HepG2 (cell line): Measurements from ENCODE around the gene SMIM36. TPM values are rescaled to one million over a fixed set of nuclear protein-coding genes. Genes with fewer than 3 reads are reported as not detected.

Source experiments
- ETV6 ChIP-seq: sonication (generic); formaldehyde crosslinking; conservative IDR thresholded peaks from 2 replicates; pipeline ENCODE4 v1.4.0; 2020; ENCODE audit warnings: missing genetic modification reagents
- IKZF4 ChIP-seq: sonication (generic); formaldehyde crosslinking; IDR thresholded peaks from 2 replicates; pipeline ENCODE4 v1.5.1; 2020; ENCODE audit warnings: borderline replicate concordance, mild to moderate bottlenecking, low read depth, missing genetic modification reagents; ENCODE audit errors: not compliant biosample characterization
- KAT8 ChIP-seq: IDR thresholded peaks from 2 replicates; pipeline ENCODE4 v1.6.1; 2016; ENCODE audit warnings: missing genetic modification reagents, missing compliant biosample characterization
- MIER3 ChIP-seq: IDR thresholded peaks from 2 replicates; pipeline ENCODE4 v1.6.1; 2016; ENCODE audit warnings: missing compliant biosample characterization, borderline replicate concordance
- ZNF24 ChIP-seq: fragments of 450-650 bp; IDR thresholded peaks from 2 replicates; pipeline ENCODE4 v1.6.1; 2017; ENCODE audit warnings: antibody characterized with exemption, mild to moderate bottlenecking
- ZNF446 ChIP-seq: sonication (generic); formaldehyde crosslinking; IDR thresholded peaks from 2 replicates; pipeline ENCODE4 v1.5.0; 2020; ENCODE audit warnings: mild to moderate bottlenecking, missing genetic modification reagents
- polyA plus RNA-seq, 8 experiments: library from polyadenylated mRNA; depleted of rRNA in 3 of 8; stranded (reverse) in 7 of 8; unstranded in 1 of 8; fragments of >200 nt; fragmentation: Illumina TruSeq in 4 of 8; extraction: Trizol in 4 of 8; gene quantifications; 2 replicates each; pipeline versions ENCODE4 v1.2.1 to v1.2.3, GENCODE V29; 2011 to 2016; ENCODE audit warnings: low read depth in 4 of 8, missing spikeins in 1 of 8, mixed read lengths in 1 of 8; ENCODE audit not compliant: insufficient read depth in 1 of 8
- total RNA-seq, 5 experiments: library from RNA; depleted of rRNA; stranded (reverse); fragments of >200 nt; fragmentation: Illumina TruSeq; extraction: Trizol; gene quantifications; 2 replicates each; pipeline ENCODE4 v1.2.3, GENCODE V29; 2016; ENCODE audit warnings: low read depth in 1 of 5
- TF ChIP-seq, protein P1 (sequence below): sonication (generic); formaldehyde crosslinking; IDR thresholded peaks from 2 replicates; pipeline ENCODE4 v1.4.0; 2020; ENCODE audit warnings: missing genetic modification reagents
- TF ChIP-seq, protein P2 (sequence below): sonication (generic); formaldehyde crosslinking; IDR thresholded peaks from 2 replicates; pipeline ENCODE4 v1.5.0; 2020; ENCODE audit warnings: mild to moderate bottlenecking, missing genetic modification reagents
- TF ChIP-seq, protein P3 (sequence below): sonication (generic); formaldehyde crosslinking; IDR thresholded peaks from 2 replicates; pipeline ENCODE4 v1.5.1; 2020; ENCODE audit warnings: missing genetic modification reagents, mild to moderate bottlenecking, borderline replicate concordance
- TF ChIP-seq, protein P4 (sequence below): sonication (generic); formaldehyde crosslinking; IDR thresholded peaks from 2 replicates; pipeline ENCODE4 v1.4.0; 2020; ENCODE audit warnings: mild to moderate bottlenecking, low read depth, missing genetic modification reagents
- TF ChIP-seq, protein P5 (sequence below): sonication (generic); formaldehyde crosslinking; IDR thresholded peaks from 2 replicates; pipeline ENCODE4 v1.8.0; 2023; ENCODE audit warnings: mild to moderate bottlenecking, missing genetic modification reagents
- TF ChIP-seq, protein P6 (sequence below): IDR thresholded peaks from 2 replicates; pipeline ENCODE4 v1.6.1; 2012; ENCODE audit warnings: low read depth, low read length, improper control_type of control experiment

The SMIM36 gene
- total and polyA plus RNA-seq, 2 of the 13 experiments (the other 11 are each of a cell fraction or from before 2014, with no cell fraction given) = not detected

DNA sequence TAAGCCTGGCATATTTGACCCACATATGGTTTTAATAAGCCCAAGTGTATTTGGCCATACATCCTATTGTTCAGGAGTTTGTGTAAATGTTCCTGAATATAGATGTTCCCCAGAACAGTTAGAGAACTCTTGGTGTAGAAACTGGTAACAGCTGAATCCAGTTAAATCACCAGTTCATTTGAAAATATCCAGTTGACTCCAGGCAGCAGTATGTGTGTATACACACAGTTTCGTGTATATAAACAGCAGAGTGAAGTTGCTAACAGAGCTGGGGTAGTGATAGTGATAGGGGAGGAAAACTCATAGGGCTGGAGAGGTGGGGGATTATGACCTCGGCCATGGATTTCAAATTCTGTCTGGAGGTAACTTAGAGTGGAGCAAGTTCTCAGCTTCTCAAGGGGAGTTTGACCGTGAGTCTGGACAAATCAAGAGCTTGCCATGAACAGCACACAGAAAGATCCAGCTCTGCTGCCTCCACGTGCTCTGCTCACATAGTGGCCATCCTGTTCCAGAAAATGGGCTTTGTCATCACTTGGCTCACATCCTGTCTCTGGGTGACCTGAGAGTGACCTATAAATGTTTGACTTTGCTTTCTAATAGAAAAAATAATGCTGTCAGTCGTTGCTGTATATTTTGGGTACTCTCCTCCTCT, 59.0 kb downstream of the SMIM36 start (continued):
- TF ChIP-seq, protein P1, sequence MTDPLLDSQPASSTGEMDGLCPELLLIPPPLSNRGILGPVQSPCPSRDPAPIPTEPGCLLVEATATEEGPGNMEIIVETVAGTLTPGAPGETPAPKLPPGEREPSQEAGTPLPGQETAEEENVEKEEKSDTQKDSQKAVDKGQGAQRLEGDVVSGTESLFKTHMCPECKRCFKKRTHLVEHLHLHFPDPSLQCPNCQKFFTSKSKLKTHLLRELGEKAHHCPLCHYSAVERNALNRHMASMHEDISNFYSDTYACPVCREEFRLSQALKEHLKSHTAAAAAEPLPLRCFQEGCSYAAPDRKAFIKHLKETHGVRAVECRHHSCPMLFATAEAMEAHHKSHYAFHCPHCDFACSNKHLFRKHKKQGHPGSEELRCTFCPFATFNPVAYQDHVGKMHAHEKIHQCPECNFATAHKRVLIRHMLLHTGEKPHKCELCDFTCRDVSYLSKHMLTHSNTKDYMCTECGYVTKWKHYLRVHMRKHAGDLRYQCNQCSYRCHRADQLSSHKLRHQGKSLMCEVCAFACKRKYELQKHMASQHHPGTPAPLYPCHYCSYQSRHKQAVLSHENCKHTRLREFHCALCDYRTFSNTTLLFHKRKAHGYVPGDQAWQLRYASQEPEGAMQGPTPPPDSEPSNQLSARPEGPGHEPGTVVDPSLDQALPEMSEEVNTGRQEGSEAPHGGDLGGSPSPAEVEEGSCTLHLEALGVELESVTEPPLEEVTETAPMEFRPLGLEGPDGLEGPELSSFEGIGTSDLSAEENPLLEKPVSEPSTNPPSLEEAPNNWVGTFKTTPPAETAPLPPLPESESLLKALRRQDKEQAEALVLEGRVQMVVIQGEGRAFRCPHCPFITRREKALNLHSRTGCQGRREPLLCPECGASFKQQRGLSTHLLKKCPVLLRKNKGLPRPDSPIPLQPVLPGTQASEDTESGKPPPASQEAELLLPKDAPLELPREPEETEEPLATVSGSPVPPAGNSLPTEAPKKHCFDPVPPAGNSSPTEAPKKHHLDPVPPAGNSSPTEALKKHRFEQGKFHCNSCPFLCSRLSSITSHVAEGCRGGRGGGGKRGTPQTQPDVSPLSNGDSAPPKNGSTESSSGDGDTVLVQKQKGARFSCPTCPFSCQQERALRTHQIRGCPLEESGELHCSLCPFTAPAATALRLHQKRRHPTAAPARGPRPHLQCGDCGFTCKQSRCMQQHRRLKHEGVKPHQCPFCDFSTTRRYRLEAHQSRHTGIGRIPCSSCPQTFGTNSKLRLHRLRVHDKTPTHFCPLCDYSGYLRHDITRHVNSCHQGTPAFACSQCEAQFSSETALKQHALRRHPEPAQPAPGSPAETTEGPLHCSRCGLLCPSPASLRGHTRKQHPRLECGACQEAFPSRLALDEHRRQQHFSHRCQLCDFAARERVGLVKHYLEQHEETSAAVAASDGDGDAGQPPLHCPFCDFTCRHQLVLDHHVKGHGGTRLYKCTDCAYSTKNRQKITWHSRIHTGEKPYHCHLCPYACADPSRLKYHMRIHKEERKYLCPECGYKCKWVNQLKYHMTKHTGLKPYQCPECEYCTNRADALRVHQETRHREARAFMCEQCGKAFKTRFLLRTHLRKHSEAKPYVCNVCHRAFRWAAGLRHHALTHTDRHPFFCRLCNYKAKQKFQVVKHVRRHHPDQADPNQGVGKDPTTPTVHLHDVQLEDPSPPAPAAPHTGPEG (CRISPR knock-in tag) = no peak
- TF ChIP-seq, protein P2, sequence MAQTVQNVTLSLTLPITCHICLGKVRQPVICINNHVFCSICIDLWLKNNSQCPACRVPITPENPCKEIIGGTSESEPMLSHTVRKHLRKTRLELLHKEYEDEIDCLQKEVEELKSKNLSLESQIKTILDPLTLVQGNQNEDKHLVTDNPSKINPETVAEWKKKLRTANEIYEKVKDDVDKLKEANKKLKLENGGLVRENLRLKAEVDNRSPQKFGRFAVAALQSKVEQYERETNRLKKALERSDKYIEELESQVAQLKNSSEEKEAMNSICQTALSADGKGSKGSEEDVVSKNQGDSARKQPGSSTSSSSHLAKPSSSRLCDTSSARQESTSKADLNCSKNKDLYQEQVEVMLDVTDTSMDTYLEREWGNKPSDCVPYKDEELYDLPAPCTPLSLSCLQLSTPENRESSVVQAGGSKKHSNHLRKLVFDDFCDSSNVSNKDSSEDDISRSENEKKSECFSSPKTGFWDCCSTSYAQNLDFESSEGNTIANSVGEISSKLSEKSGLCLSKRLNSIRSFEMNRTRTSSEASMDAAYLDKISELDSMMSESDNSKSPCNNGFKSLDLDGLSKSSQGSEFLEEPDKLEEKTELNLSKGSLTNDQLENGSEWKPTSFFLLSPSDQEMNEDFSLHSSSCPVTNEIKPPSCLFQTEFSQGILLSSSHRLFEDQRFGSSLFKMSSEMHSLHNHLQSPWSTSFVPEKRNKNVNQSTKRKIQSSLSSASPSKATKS (CRISPR knock-in tag) = no peak
- TF ChIP-seq MIER3 (CRISPR knock-in tag) (peak; percentile 62; the same call in 1 of the 2 replicates), ETV6 (no peak), IKZF4 (CRISPR knock-in tag) (no peak), KAT8 (CRISPR knock-in tag) (peak; percentile 46; the same call in 1 of the 2 replicates), ZNF446 (CRISPR knock-in tag) (no peak), ZNF24 (no peak)
- TF ChIP-seq, protein P3, sequence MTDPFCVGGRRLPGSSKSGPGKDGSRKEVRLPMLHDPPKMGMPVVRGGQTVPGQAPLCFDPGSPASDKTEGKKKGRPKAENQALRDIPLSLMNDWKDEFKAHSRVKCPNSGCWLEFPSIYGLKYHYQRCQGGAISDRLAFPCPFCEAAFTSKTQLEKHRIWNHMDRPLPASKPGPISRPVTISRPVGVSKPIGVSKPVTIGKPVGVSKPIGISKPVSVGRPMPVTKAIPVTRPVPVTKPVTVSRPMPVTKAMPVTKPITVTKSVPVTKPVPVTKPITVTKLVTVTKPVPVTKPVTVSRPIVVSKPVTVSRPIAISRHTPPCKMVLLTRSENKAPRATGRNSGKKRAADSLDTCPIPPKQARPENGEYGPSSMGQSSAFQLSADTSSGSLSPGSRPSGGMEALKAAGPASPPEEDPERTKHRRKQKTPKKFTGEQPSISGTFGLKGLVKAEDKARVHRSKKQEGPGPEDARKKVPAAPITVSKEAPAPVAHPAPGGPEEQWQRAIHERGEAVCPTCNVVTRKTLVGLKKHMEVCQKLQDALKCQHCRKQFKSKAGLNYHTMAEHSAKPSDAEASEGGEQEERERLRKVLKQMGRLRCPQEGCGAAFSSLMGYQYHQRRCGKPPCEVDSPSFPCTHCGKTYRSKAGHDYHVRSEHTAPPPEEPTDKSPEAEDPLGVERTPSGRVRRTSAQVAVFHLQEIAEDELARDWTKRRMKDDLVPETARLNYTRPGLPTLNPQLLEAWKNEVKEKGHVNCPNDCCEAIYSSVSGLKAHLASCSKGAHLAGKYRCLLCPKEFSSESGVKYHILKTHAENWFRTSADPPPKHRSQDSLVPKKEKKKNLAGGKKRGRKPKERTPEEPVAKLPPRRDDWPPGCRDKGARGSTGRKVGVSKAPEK (CRISPR knock-in tag) = no peak
- TF ChIP-seq, protein P4, sequence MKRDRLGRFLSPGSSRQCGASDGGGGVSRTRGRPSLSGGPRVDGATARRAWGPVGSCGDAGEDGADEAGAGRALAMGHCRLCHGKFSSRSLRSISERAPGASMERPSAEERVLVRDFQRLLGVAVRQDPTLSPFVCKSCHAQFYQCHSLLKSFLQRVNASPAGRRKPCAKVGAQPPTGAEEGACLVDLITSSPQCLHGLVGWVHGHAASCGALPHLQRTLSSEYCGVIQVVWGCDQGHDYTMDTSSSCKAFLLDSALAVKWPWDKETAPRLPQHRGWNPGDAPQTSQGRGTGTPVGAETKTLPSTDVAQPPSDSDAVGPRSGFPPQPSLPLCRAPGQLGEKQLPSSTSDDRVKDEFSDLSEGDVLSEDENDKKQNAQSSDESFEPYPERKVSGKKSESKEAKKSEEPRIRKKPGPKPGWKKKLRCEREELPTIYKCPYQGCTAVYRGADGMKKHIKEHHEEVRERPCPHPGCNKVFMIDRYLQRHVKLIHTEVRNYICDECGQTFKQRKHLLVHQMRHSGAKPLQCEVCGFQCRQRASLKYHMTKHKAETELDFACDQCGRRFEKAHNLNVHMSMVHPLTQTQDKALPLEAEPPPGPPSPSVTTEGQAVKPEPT = no peak
- TF ChIP-seq, protein P5, sequence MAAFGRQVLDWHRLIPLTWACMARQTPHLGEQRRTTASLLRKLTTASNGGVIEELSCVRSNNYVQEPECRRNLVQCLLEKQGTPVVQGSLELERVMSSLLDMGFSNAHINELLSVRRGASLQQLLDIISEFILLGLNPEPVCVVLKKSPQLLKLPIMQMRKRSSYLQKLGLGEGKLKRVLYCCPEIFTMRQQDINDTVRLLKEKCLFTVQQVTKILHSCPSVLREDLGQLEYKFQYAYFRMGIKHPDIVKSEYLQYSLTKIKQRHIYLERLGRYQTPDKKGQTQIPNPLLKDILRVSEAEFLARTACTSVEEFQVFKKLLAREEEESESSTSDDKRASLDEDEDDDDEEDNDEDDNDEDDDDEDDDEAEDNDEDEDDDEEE = no peak
- TF ChIP-seq, protein P6, sequence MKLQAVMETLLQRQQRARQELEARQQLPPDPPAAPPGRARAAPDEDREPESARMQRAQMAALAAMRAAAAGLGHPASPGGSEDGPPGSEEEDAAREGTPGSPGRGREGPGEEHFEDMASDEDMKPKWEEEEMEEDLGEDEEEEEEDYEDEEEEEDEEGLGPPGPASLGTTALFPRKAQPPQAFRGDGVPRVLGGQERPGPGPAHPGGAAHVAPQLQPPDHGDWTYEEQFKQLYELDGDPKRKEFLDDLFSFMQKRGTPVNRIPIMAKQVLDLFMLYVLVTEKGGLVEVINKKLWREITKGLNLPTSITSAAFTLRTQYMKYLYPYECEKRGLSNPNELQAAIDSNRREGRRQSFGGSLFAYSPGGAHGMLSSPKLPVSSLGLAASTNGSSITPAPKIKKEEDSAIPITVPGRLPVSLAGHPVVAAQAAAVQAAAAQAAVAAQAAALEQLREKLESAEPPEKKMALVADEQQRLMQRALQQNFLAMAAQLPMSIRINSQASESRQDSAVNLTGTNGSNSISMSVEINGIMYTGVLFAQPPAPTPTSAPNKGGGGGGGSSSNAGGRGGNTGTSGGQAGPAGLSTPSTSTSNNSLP = 0 out of 2 replicates have a peak, but pooled peaks have one; percentile 7
